NK-92 (cell line): Measurements from ENCODE around the gene PAM.

Experiments used
- DNase-seq: peaks from one replicate; lab custom pipeline; 2025; ENCODE audit not compliant: unreplicated experiment; lab: John Stamatoyannopoulos, UW

PAM gene

GRCh38 chr5:102930244-102930643, 175.1 kb downstream of the PAM start:
- no peak for DNase-seq

DNA sequence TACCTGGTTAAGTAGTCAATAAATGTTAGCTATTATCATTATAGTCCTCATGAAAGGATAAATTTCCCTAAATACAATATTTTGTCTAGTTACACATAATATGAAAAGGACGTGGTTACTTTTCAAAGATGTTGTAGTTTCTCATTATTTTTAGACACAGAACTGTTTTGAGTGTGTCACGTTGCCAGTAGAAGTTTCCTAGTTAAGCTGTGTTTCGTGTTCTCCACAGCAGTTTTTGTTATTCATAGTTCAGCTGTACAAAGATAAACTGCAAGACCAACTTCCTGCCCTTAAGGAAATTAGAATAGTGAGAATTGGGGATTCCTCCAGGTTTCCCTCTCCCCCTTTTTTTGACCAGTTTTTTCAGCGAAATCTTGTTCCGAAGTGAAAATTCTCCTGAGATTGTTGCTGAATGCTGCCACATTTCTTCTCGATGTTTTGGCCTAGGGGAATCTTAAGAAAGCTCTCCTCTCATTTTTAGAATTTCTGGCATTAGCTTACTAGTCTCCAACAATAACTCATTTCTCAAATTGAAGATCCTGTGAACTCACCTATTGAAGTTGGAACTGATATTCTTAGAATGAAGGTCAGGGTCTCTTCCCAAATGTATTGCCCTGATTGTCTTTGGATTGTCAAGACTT, 176.1 kb downstream of the PAM start:
- DNase-seq = no peak

- DNase-seq = no peak
Measured at GRCh38 chr5:102932781-102933180, 177.7 kb downstream of the PAM start.

- DNase-seq = no peak
Measured at GRCh38 chr5:102933316-102933715, 178.2 kb downstream of the PAM start.

GRCh38 chr5:102933721-102934459, 178.8 kb downstream of the PAM start:
- no peak for DNase-seq

DNA sequence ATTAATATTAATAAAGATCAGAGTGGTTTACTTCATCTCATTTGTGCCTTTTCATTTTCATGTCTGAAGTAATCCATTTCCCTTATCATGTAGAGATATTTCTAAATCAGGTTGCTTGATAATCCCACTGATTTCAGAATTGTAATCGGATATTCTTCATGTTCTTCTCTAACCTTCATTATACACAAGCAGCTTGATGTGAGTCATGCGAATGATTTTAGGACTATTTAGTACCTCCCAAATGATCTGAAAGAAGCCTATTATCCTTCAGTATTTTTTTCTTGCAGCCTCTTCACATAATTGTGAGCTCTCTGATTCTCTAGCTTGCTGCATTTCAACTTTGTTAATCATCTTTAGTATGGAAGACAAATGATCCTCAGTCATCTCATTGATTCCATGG, 182.8 kb downstream of the PAM start:
- no peak for DNase-seq

DNA sequence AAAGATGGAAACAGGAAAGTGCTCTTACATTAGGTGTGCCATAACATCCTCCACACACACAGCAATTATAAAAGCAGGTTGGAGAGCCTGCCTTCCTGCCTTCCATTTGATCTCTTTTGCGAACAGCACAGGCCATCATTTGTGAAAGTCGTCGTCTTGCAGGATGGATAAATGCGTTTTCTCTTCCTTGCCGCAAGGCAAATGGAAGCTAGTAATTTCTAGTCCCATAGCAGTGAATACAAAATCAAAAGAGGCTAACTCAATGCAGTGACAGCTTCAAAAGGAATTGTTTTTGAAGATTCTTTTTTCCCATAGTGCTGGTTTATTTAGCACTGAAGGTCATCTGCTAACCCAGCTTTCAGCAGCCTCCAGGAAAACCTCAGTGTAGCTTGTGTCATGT, 186.0 kb downstream of the PAM start:
- no peak for DNase-seq

- no peak for DNase-seq
Measured at GRCh38 chr5:102946414-102946813, 191.3 kb downstream of the PAM start.

GRCh38 chr5:102946971-102947370, 191.9 kb downstream of the PAM start:
- no peak for DNase-seq

GRCh38 chr5:102955488-102955887, 200.4 kb downstream of the PAM start:
- no peak for DNase-seq

DNA sequence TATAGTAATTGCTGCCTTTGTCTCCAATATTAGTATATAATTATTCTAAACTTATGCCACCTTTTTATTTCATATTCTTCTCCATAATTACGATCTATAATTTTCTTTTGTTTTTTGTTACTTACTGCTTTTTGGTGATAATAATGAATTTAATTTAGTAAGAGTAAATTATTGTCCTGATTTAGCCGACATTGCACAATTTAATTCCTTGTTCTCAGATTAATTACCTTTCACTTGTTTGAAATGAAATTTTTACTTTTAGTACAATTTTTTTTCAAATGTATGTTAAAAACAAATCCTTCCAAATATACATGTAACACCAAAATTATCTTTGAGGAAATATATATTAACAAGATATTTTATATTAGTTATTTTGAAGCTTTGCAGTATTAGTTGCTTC, 201.5 kb downstream of the PAM start:
- DNase-seq = no peak

DNA sequence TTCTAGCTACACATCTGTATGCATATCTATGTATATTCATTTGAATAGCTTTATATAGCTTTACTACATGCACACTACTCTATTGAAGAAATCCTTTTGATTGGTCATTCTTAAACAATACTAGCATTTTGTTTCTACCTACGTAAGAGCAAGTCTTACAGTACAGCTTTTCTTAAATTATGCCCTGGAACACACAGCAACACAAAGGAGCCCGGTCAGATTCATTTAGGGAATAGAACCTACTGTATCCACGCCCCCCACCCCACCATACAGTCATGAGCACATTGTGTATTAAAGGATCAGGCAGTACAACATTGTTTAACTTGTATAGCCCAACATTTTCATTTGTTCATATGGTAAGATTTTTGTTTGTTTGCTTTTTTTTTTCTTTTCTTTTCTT, 202.0 kb downstream of the PAM start:
- no peak for DNase-seq

DNA sequence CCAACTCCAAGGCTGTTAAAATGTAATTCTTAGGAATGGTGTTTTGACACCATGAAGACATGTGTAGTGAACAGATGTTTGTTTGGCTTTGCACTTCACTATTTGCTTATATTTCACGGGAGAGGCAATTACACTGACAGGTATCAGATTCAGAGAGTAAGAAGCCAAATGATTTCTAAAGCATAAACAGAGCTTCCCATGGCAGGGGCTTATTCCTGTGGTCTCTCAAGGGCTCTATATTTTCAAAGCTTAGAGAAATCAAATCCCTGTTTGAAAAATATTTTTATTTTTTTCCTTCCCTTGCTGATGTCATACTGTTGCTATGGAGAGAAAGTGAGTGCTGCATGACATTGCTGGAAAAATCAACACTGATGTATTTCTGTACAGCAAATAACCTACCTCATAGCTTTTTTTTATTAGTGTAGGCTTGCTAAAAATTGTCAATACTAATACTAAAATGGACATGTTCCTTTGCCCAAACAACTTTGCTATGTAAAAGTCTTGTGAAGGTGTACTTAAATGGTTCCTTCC, 203.4 kb downstream of the PAM start:
- no peak for DNase-seq

- DNase-seq = no peak
Measured at GRCh38 chr5:102959055-102959454, 203.9 kb downstream of the PAM start.

DNA sequence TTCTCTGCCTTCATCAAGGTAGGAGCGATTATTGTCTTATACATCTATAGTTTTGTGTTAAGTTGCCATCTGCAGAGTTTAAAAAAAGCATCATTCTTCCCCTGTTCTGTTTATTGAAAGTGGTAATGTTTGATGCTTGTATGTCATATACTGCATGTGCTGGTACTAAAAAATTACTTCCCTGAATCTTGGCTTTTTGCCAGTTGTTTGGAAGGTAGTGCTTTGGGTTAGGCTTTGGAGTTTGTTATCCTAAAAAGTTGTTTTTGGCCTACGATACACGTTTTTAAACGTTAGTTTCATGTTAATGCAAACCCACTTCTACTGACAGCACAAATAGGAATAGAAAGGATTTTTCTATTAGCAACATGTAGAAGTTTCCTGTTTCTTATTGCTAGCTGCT, 206.6 kb downstream of the PAM start:
- no peak for DNase-seq

GRCh38 chr5:102965653-102966052, 210.5 kb downstream of the PAM start:
- DNase-seq = no peak

GRCh38 chr5:102969641-102970040, 214.5 kb downstream of the PAM start:
- DNase-seq = no peak

- DNase-seq = no peak
Measured at GRCh38 chr5:102971676-102972293, 216.7 kb downstream of the PAM start.

DNA sequence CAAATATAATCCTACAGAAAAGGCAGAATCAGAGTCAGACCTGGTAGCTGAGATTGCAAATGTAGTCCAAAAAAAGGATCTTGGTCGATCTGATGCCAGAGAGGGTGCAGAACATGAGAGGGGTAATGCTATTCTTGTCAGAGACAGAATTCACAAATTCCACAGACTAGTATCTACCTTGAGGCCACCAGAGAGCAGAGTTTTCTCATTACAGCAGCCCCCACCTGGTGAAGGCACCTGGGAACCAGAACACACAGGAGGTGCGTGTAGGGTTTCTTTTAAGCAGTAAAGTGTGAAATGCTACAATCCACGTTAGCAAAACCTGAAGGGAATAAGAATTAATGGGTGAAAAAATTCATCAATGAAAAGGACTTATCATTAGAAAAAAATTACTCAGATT, 219.1 kb downstream of the PAM start:
- DNase-seq = no peak

GRCh38 chr5:102975045-102975444, 219.9 kb downstream of the PAM start:
- no peak for DNase-seq

DNA sequence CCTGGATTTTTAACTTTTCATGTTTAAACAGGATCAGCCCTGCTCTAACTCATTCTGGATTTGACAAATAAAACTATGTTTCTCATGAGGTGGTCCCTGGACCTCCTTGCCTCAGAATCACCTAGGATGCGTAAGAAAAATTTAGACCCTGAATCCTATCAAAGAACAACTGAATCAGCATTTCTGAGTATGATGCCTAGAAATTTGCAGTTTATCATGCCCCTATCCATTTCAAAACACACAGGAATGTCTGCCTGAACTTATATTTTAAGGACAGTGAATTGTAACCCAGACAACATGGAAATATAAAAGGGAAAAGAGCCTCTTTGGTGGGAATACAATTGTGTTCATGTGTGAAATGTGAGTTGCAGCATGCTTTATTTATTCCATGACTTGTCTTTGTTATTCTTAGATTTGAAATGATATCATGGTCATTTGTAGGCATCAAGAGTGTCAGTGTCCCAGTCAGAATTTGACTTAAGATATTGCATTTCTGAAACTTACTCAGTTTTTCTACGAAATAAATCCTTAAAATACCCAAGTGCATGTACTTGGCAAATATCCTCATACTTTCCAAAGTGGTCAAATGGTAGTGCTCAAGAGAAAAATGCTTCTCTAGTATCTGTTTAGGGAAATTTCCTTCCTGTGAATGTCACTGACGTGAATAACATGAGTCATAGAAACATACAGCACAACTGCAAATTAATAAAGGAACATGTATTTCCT, 220.5 kb downstream of the PAM start:
- DNase-seq = no peak
